Germinal center (tissue), 1 donor: ENCODE data around the gene OPN1LW.
A peak's percentile ranks its signal among the peaks of the same experiment; 100 is the strongest.
"Not testable (repeated sequence)": the region's sequence is repeated elsewhere in the genome, so short reads cannot be mapped to it uniquely, and the experiment has no call there.

ENCODE experiments used
- DNase-seq: peaks from one replicate; pipeline ENCODE4 v3.0.0; 2012; ENCODE audit warnings: mixed read lengths, low spot score

OPN1LW gene

DNA sequence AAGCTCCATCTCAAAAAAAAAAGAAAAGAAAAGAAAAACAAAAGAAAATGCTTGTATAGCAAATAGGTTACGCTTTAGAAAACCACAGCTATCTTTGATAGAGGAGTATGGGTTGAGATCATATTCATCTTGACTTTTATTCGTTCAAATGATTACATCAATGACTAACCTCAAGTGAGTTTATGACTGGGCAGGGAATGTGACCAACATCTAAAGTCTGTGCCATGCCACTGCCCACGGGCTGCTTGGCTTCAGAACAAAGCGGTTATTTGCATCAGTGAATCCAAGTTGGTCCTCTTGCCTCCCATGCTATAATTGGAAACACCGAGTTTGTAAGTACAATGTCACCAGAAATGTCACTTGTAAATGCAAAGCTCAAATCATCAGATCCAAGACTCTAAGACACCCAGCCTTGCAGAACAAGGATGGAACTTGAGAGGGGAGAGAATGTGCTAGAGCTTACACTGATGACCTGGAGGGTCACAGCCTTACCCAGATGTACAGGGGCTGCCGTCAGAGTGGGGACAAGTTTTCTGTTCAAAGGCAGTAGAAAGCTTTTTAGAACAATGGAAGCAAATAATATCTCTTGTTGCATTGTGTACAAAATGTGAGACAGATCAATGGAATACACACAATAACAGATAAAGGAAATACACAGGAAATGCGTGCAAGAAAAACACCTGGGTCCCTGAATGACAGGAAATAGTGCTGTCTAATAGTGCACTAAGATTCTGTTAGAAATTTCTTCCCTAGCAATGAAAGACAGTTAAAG lies 8.4 kb upstream of the OPN1LW start:
- no peak for DNase-seq

DNA sequence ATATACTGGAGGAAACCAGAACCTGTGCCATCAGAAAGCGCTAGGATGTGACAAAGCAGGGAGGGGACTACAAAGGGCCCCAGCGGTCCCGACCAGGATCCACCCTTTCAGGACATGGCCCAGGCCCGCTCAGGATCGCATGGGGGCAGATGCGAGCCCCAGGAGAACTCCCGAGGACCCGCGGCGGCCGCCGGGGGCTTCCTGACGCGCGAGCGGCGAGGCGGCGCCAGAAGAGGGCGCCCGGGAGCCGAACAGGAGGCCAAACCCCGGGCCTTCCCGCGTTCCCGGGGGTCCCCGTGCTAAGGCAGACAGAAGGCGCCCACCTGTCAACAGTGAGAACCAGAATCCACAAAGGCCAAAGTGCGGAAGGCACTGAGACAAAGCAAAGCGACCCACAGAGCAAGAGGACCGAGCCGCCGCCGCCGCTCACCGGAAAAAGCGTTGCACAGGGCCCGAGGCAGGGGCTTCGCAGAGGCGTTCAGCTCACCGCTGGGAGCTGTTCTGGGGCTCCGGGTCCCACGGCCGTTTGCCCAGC lies 7.3 kb upstream of the OPN1LW start:
- DNase-seq, result peak; percentile 58

DNA sequence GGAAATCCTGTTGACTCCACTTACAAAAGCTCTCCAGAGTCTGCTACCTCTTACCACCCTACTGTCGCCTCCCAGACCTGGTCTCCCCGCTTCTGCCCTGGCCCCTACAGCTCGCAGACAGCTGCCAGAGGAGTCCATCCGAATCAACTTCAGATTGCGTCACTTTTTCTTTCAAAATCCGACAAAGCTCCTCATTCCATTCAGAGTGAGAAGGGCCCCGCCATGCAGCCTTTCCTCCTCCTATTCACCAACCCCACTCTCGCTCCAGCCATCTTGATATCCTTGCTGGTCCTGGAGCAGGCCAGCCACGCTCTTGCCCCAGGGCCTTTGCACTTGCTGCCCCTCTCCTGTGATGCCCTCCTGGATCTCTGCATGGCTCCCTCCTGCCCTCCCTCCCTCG lies 5.2 kb upstream of the OPN1LW start:
- no peak for DNase-seq

DNA sequence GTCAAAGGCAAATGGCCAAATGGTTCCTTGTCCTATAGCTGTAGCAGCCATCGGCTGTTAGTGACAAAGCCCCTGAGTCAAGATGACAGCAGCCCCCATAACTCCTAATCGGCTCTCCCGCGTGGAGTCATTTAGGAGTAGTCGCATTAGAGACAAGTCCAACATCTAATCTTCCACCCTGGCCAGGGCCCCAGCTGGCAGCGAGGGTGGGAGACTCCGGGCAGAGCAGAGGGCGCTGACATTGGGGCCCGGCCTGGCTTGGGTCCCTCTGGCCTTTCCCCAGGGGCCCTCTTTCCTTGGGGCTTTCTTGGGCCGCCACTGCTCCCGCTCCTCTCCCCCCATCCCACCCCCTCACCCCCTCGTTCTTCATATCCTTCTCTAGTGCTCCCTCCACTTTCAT lies 3.8 kb upstream of the OPN1LW start:
- DNase-seq, result no peak

DNA sequence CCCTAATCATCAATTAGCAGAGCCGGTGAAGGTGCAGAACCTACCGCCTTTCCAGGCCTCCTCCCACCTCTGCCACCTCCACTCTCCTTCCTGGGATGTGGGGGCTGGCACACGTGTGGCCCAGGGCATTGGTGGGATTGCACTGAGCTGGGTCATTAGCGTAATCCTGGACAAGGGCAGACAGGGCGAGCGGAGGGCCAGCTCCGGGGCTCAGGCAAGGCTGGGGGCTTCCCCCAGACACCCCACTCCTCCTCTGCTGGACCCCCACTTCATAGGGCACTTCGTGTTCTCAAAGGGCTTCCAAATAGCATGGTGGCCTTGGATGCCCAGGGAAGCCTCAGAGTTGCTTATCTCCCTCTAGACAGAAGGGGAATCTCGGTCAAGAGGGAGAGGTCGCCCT lies 3.3 kb upstream of the OPN1LW start:
- no peak for DNase-seq

- DNase-seq, result no peak
Measured at GRCh38 chrX:154142386-154142785, 1.7 kb upstream of the OPN1LW start.

- no peak for DNase-seq
Measured at GRCh38 chrX:154142950-154143745, 895 bp upstream of the OPN1LW start.

- not testable (repeated sequence) for DNase-seq
Measured at GRCh38 chrX:154151030-154151429, 7.0 kb downstream of the OPN1LW start.

DNA sequence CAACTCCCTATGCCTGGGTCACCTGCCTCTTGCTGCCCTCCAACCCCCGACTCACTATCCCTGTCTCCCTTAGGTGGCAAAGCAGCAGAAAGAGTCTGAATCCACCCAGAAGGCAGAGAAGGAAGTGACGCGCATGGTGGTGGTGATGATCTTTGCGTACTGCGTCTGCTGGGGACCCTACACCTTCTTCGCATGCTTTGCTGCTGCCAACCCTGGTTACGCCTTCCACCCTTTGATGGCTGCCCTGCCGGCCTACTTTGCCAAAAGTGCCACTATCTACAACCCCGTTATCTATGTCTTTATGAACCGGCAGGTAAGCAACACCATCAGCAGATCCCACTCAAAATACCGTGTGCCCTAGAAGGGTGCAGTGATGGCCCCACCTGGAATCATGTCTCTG lies 12.2 kb downstream of the OPN1LW start:
- DNase-seq, result not testable (repeated sequence)

DNA sequence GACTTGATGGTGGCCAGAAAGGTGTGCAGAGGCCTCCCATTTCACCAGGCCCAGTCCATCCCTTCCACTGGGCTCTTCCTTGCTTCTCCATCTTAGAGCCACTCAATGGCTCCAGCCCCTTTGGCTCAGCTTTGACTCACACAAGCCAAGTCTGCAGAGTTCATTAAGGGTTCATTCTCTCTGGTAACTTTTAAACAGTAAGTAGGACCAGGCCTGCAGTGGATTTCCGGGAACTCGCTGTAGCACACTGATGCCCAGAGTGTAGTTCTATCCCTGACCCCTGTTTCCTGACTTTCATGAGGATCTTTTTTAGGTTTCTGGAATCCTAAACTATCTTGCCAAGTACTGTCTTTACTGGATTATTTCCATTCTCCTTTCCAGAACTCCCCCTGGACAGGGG lies 13.2 kb downstream of the OPN1LW start:
- not testable (repeated sequence) for DNase-seq

GRCh38 chrX:154159345-154159744 lies 15.3 kb downstream of the OPN1LW start:
- DNase-seq, result not testable (repeated sequence)

DNA sequence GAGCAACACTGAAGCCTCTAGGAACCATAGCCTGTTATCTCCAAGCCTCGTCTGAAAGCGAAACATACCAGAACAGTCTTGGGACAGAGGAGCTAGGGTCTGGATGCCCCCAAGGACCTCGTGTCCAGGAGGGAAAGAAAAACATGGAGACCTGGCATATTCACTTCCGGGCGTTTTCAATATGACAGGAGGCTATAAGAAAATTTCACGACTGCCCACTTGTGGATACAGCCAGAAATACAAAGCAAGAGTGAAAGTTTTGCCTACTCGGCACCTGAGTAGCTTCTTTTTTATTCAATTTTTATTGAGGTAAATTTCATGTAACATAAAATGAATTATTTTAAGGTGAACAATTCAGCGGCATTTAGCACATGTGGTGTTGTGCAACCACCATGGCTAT lies 20.9 kb downstream of the OPN1LW start:
- DNase-seq, result not testable (repeated sequence)

DNA sequence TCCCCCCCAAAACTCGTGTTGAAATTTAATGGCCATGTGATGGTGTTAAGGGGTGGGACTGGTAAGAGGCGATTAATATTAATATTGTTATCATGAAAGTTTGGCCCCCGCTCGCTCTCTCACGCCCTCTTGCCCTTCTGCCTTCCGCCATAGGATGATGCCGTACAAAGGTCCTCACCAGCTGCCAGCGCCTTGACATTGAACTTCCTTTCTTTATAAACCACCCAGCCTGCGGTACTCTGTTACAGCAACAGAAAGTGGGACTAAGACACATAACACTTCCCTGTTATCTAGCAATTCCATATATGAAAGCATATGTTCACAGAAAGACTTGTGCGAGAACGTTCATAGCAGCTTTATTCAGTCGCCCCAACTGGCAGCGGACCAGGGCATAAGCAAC lies 24.3 kb downstream of the OPN1LW start:
- not testable (repeated sequence) for DNase-seq

GRCh38 chrX:154172535-154172943 lies 28.5 kb downstream of the OPN1LW start:
- DNase-seq, result not testable (repeated sequence)

- not testable (repeated sequence) for DNase-seq
Measured at GRCh38 chrX:154174356-154174755, 30.3 kb downstream of the OPN1LW start.

- DNase-seq, result not testable (repeated sequence)
Measured at GRCh38 chrX:154182296-154182695, 38.3 kb downstream of the OPN1LW start, which contains the start of gene OPN1MW. Gene OPN1MW, plus strand, starts transcription at chrX:154182596. Its CDS starts 82 bp downstream, at chrX:154182678.

DNA sequence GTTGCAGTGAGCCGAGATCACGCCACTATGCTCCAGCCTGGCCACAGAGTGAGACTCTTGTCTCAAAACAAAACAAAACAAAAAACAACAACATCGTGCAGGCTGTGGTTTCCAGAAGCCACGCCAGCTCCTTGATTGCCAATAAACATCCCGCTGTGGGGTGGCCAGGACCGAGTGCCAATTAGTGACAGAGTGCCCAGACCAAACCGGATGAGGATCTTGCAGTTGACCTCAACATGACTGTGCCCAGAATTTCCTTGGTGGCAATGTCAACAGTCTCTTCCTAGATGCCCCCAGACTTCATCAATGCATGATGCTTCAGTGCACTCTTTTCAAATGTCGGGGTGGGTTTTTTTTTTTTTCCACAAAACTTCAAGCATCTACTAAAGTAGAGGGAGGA lies 39.8 kb downstream of the OPN1LW start:
- not testable (repeated sequence) for DNase-seq

DNA sequence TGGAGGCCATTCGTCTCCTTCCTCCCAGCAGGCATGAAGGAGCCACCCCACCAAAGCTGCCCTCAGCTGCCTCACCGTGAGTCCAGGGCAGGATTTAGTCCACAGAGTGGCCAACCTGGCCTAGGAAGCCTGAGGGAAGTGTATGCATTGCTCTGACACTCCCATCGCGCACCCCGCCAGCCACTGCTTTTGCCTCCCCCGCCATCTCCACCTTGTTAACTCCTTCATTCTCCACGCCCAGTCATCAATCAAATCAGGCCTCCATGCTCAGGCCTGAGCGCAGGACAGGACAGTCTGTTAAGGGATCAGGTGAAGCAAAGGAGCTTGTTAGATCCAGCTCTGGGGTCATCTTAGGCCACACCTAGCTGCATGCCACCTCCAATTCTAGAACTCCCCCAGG lies 48.8 kb downstream of the OPN1LW start:
- not testable (repeated sequence) for DNase-seq

GRCh38 chrX:154194316-154194715 lies 50.3 kb downstream of the OPN1LW start:
- not testable (repeated sequence) for DNase-seq

- DNase-seq, result not testable (repeated sequence)
Measured at GRCh38 chrX:154196466-154196865, 52.4 kb downstream of the OPN1LW start.
